Activated naive CD4-positive, alpha-beta T cell treated with Interleukin-2 at 50 U/mL for 16 hours (primary cell): ENCODE results near the gene FARS2.
A peak's percentile ranks its signal among the peaks of the same experiment; 100 is the strongest.

Experiments
- DNase-seq: peaks from one replicate; pipeline ENCODE4 v3.0.0-alpha.2; 2020

Gene FARS2

DNA sequence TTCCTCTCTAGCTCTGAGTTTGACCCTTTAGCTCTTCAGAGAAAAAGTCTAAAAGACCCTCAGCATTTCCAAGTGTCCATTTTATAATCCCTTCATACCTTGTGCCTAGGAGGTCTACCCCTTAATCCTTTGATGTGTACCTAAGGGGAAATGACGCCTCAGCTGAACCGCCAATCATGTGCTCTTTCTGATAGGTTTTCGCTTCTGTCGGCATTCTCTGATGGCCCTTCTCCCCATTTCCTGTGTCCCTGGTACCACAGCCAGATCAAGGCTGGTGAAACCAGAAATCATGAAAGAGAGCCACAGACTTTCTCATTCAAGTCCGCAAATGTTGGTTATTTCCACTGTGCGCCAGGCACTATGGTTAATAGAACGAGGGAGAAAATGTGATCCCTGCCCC lies 333.9 kb downstream of the FARS2 start:
- DNase-seq = no peak

DNA sequence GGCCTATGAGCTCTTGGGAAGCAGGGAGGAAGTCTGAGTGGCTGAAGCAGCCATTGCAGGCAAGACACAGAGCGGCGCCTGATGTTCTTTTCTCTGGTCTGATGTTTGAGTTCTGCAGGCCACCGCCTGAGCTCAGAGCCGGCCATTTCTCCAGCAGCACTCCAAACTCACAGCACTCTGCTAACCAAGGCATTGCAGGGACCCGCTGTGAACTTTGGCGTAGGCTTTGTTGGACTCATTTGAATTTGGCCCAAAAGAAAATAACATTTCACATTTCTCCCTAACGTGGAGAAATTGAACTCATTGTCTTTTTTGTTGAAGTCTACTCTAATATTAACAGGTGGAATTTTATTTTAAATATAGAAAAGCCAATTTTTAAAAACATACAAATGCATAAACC lies 336.1 kb downstream of the FARS2 start:
- no peak for DNase-seq

GRCh38 chr6:5598123-5598522 lies 336.8 kb downstream of the FARS2 start:
- no peak for DNase-seq

- DNase-seq = no peak
Measured at GRCh38 chr6:5599127-5599526, 337.8 kb downstream of the FARS2 start.

- DNase-seq = no peak
Measured at GRCh38 chr6:5605937-5606336, 344.6 kb downstream of the FARS2 start.

DNA sequence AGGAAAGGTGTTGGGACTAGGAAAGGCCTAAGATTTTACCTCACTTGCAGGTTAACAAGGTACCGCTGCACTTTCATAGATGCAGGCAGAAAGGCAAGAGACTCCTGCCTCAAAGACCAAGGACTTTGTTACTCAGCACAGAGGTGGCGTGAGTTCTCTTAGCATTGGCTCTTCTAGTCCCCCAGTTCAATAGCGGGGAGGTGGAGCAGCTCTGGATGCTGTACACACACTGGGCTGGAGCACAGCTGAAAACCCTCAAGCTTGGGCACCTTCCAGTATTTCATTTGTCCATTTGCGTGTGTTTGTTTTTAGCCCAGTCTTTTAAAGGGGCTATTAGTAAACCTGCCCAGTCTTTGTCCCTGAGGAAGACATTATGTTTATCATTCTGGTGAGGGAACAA lies 345.2 kb downstream of the FARS2 start:
- DNase-seq = no peak

DNA sequence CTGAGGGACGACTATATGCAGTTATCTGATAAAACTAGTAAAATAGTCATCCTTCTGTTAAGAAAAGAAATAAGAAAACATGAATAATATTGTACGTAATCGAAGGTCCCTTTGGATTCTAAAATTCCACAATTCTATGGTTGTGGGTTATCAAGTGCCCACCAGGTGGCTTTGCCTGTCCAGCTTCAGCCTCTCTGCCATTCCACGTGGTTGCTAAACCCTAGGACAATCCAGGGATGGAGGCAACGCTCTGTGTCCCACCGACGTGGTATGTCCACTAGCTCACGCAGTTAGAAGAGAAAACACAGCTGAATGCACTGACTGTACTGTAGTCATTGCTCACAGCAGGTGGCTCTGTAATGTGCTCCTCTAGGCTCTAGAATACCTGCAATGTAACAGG lies 349.3 kb downstream of the FARS2 start:
- no peak for DNase-seq

DNA sequence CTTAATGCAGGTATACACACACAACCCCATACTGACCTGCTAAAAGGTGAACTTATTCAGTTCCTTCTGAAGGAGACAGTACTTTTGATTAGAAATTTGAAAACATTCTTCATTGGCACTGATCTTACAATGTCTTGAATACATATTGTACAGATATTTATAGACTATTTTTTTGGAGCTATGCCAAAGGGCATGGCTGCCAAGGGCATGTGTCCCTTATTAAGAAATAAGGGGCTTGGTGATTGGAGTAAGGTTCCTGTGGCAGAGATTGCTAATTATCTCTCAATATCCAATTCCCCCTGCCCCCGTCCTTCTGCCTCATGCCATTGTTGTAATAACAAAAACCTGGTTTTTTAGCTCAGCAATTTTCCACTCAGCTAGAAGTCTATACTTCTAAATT lies 355.9 kb downstream of the FARS2 start:
- no peak for DNase-seq

DNA sequence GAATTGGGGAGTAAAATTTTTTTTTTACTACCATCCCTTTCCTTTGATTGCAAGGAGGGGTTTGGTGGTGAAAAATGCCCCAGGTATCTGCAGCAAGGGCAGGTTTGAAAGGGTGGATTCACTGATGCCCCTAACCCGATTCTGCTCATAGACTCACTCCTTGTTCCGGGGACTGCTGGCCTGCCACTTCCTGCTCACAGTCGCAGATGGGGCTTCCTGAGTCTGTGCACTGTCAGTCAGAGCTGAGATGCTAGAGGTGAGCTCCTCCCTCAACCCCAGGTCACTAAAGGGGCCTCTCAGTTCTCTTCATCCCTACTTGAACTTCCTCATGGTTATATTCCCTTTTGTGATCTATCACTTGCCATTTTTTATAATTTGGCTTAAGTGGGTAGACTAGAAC lies 357.9 kb downstream of the FARS2 start:
- peak; percentile 12 for DNase-seq

- DNase-seq = no peak
Measured at GRCh38 chr6:5622276-5623005, 361.1 kb downstream of the FARS2 start.

DNA sequence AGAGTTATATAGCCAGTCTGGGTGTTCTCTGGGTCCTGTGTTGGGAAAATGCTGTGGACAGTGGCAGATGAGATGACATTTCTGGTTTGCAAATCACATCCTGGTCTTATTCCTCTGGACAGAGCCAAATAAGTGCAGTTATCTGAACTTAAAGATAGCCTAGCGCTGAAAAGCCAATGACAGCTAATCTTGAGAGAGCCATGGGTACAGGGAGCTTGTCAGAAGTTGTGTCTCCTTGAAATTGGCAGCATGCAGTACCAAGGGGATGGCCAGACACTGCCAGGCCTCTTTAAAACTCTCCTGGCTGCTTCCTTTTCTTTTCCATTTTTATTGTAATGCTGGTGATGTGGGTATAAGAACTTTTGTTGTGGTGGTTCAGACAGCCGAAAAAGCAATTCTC lies 362.5 kb downstream of the FARS2 start:
- no peak for DNase-seq

GRCh38 chr6:5624256-5624655 lies 362.9 kb downstream of the FARS2 start:
- no peak for DNase-seq

- no peak for DNase-seq
Measured at GRCh38 chr6:5626727-5627426, 365.6 kb downstream of the FARS2 start.

- no peak for DNase-seq
Measured at GRCh38 chr6:5630636-5631035, 369.3 kb downstream of the FARS2 start.

- DNase-seq = no peak
Measured at GRCh38 chr6:5632348-5632935, 371.1 kb downstream of the FARS2 start.

DNA sequence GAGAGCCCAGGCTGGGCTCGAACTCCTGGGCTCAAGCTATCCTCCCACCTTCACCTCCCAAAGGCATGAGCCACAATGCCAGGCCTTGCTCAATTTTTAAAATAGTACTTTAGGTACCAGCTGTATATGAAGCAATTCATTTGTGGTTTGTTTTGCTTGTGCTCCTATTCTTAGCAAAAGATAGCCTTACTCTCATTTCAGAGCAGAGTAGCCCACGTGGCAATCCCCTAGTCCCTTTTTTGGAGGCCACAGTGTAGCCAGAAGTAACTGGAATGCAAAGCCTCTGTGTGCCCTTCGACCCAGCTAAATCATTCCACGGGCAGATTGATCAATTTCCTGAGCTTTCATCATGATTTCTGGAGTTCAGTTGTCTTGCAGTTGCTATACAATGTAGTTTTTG lies 373.2 kb downstream of the FARS2 start:
- DNase-seq = no peak

DNA sequence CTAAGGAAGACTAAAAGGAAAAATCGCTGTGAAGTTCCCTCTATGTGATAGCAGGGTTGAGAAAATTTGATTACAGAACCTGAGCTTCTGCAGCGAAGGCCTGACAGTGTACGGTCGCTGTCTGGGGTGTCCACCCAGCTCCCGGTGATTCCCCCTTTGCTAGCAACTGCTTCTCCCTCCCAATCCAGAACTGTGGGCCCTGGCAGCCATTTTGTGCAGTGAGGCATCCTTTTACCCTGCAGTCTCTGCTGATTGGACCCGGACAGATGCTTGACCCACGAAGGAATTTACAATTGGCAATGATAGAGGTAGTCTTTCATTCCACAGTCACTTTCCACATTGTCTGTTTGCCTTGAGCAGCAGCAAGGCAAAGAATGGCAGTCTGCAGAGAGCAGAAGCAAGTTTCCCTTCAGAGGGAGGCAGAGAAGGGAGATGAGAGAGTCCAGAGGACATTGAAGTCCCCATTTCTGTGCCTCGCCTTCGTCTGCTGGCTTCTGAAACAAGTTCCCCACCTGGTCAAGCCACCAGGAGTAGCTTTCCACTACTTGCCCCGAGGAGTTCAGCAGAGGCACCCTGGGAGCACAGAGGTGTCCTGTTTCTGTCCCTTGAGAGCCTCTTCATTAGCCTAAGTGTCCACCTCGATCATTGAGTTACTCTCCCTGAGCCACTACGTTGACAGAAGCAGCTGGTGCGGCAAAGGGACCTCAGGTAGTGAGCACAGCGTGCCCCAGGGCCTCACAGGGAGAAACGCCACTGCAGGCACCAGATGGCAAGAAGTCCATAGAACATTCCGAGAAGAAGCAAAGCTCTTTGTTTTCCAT lies 375.1 kb downstream of the FARS2 start:
- DNase-seq = no peak

DNA sequence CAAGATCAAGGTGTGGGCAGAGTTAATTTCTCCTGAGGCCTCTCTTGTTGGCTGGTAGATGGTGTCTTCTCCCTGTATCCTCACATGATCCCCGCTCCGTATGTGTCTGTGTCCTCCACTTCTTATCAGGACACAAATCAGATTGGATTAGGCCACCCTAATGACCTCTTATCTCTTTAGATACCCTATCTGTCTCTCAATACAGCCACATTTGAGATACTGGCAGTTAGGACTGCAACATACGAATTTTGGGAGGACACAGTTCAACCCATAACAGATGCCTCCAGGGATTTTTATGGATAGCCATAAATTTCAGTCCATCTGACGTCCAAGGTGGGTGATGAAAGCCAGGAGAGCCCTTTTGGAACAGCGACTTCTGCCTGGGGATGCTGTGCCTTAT lies 376.4 kb downstream of the FARS2 start:
- DNase-seq = no peak

DNA sequence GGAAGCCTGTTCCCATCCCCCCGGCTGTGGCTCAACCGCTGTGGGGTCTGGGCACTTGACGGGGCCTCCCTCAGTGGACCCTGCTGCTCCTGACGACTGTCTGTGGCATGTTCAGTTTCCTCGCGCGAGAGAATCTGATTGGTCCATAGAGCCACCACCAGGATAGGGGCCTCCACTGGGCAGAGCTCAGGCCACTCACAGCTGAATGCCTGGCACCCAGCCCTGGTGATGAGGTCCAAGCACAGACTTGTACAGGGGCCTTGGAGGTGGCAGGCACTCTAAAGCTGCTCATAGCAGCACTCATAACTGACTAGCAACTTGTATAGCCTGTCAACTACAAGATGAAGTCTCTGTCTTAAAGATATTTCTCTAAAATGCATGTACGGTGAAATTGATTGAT lies 377.4 kb downstream of the FARS2 start:
- no peak for DNase-seq

- no peak for DNase-seq
Measured at GRCh38 chr6:5639193-5639592, 377.9 kb downstream of the FARS2 start.

GRCh38 chr6:5640614-5641013 lies 379.3 kb downstream of the FARS2 start:
- no peak for DNase-seq

- DNase-seq = no peak
Measured at GRCh38 chr6:5644523-5645185, 383.3 kb downstream of the FARS2 start.
